ENCODE data around the gene IMMP2L. TPM values are rescaled to one million over a fixed set of nuclear protein-coding genes. Genes with fewer than 3 reads are reported as not detected.

The IMMP2L gene
- total RNA-seq, 3 donors from 2014 or later (not counting 1 experiment from before 2014, with no cell fraction given): 6.9 to 9.2 (median 8.7) TPM

DNA sequence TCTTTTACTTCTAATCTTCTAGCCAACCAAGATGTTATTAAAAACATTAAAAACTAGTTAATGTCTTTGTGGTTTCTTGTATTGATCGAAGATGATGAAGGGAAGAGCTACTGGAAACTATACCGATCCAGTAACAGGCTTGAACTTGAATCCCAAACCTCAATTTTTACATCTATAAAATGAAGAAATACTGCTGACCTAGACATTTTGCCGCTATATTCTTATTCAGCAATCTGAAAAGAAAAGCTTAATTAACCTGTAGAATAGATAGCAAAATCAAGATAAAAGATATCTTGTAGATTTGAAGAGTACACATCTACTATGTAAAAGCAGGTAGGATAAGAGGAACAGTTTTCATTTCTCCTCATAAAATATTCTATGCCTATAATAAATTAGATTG, 797.4 kb downstream of the IMMP2L start:
- TF ChIP-seq, protein P1, sequence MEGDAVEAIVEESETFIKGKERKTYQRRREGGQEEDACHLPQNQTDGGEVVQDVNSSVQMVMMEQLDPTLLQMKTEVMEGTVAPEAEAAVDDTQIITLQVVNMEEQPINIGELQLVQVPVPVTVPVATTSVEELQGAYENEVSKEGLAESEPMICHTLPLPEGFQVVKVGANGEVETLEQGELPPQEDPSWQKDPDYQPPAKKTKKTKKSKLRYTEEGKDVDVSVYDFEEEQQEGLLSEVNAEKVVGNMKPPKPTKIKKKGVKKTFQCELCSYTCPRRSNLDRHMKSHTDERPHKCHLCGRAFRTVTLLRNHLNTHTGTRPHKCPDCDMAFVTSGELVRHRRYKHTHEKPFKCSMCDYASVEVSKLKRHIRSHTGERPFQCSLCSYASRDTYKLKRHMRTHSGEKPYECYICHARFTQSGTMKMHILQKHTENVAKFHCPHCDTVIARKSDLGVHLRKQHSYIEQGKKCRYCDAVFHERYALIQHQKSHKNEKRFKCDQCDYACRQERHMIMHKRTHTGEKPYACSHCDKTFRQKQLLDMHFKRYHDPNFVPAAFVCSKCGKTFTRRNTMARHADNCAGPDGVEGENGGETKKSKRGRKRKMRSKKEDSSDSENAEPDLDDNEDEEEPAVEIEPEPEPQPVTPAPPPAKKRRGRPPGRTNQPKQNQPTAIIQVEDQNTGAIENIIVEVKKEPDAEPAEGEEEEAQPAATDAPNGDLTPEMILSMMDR (IDR thresholded peaks at IDR 0.05): no peak
- no peak for ATAC-seq
- Histone ChIP-seq H3K27ac (ENCODE audit: low read length) (no peak overlapping the region), H3K4me3 (ENCODE audit: low read length) (no peak overlapping the region), H3K27me3 (ENCODE audit: control insufficient read depth, insufficient read depth, low read length) (no peaks in the 10 kb centered on the region), H3K4me1 (ENCODE audit: control insufficient read depth, insufficient read depth, low read length) (no peaks in the 10 kb centered on the region), H3K36me3 (ENCODE audit: control insufficient read depth, insufficient read depth, low read length) (no peaks in the 10 kb centered on the region), H3K9me3 (ENCODE audit: control insufficient read depth, insufficient read depth, low read length) (no peaks in the 10 kb centered on the region)
- no CpG with 5 or more reads among the region's 3 CpGs for WGBS (ENCODE audit: insufficient coverage)
- intact Hi-C loops (cut with micrococcal nuclease): no loop called here
- Mint-ChIP-seq H3K27me3 (ENCODE audit: low read depth in 2 of 2) (no peaks in the 10 kb centered on the region), H3K4me3 (no peak overlapping the region), H3K4me1 (no peaks in the 10 kb centered on the region), H3K27ac (no peak overlapping the region), H3K9me3 (peaks cover 8 to 9% of the 10 kb centered on the region in 2 donors), H3K36me3 (peaks cover 8% of the 10 kb centered on the region)
- no peak for DNase-seq

DNA sequence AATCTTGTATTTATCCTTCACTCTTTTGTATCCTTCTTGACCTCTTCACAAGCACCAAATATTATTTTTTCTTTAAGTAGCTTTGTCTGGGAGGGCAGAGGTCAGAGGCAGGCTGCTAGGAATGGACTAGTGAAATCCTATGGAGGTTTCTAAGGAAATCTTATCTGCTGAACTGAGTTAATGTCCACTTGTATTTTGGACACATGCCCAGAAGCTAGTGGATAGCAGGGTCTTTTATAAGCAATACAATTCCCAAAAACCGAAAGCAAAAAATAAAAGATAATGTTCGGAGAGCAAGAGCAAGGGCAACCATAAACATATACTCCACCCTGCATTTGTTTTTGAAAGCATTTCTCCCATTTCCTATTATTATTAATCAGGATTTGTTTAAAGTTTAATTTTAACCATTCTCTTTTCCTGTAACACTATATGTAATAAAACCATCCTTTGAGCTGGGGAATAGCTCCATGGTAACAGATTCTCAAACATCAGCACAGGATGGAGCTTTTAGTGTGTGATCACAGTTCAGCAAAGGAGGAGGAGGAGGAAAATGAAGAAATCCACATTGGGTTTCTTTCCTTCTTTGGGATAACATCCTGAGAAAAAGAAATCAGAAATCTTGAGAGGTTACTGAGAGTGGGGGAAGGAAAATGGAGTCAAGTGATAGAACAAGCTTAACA, 799.6 kb downstream of the IMMP2L start:
- Histone ChIP-seq H3K4me1 (ENCODE audit: control insufficient read depth, insufficient read depth, low read length) (no peaks in the 10 kb centered on the region), H3K27ac (ENCODE audit: low read length) (no peak overlapping the region), H3K36me3 (ENCODE audit: control insufficient read depth, insufficient read depth, low read length) (no peaks in the 10 kb centered on the region), H3K27me3 (ENCODE audit: control insufficient read depth, insufficient read depth, low read length) (no peaks in the 10 kb centered on the region), H3K9me3 (ENCODE audit: control insufficient read depth, insufficient read depth, low read length) (no peaks in the 10 kb centered on the region), H3K4me3 (ENCODE audit: low read length) (no peak overlapping the region)
- H3K4me3 Mint-ChIP-seq: no peak overlapping the region
- no peaks in the 10 kb centered on the region for H3K27me3 Mint-ChIP-seq (ENCODE audit: low read depth in 2 of 2)
- intact Hi-C loops (cut with micrococcal nuclease): no loop called here
- no peak overlapping the region for H3K27ac Mint-ChIP-seq
- H3K4me1 Mint-ChIP-seq: no peaks in the 10 kb centered on the region
- DNase-seq (no peak), ATAC-seq (no peak)
- 80% methylated on average over 1 of the region's 2 CpGs for WGBS (ENCODE audit: insufficient coverage)
- H3K9me3 Mint-ChIP-seq: peaks cover 5 to 8% of the 10 kb centered on the region in 2 donors
- TF ChIP-seq, protein P1 (IDR thresholded peaks at IDR 0.05): no peak
- no peaks in the 10 kb centered on the region for H3K36me3 Mint-ChIP-seq

DNA sequence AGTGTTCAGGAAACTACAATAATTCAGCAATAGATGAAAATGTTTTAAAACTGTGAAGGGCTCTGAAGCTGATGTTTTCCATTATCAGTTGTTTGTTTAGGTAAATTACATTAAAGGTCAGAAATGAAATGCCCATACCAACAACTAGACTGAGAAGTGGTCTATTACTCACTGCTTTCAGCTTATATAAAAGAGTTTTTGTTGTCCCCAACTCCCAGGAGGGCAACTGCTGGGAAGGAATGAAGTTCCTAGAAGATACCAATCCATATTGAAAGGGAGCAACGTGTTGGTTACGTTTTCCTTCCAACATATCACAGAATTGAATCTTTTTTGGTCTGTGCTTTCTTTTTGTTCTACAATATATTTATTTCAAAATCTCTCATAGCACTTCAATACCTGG, 802.0 kb downstream of the IMMP2L start:
- WGBS (ENCODE audit: insufficient coverage): 92% methylated on average over 2 of the region's 2 CpGs

More for the DNA sequence above, 802.0 kb downstream of the IMMP2L start:
- ATAC-seq: no peak
- intact Hi-C loops (cut with micrococcal nuclease): no loop called here
- Mint-ChIP-seq H3K36me3 (no peaks in the 10 kb centered on the region), H3K4me1 (no peaks in the 10 kb centered on the region), H3K27me3 (ENCODE audit: low read depth in 2 of 2) (no peaks in the 10 kb centered on the region), H3K27ac (no peak overlapping the region), H3K4me3 (no peak overlapping the region), H3K9me3 (peaks cover 8 to 9% of the 10 kb centered on the region in 2 donors)
- no peak for DNase-seq
- Histone ChIP-seq H3K9me3 (ENCODE audit: control insufficient read depth, insufficient read depth, low read length) (no peaks in the 10 kb centered on the region), H3K4me3 (ENCODE audit: low read length) (no peak overlapping the region), H3K4me1 (ENCODE audit: control insufficient read depth, insufficient read depth, low read length) (no peaks in the 10 kb centered on the region), H3K27ac (ENCODE audit: low read length) (no peak overlapping the region), H3K27me3 (ENCODE audit: control insufficient read depth, insufficient read depth, low read length) (no peaks in the 10 kb centered on the region), H3K36me3 (ENCODE audit: control insufficient read depth, insufficient read depth, low read length) (no peaks in the 10 kb centered on the region)
- TF ChIP-seq, protein P1 (IDR thresholded peaks at IDR 0.05): no peak
